GM10266 (cell line): Measurements from ENCODE around the gene LARP4.
"Not testable (repeated sequence)": the region's sequence is repeated elsewhere in the genome, so short reads cannot be mapped to it uniquely, and the experiment has no call there.

Source experiments
- DNase-seq: peaks from one replicate; pipeline ENCODE4 v3.0.0; 2012; ENCODE audit errors: extremely low spot score
- CTCF ChIP-seq: IDR thresholded peaks from 2 replicates; pipeline ENCODE4 v1.5.1; 2012; ENCODE audit warnings: mild to moderate bottlenecking, low read depth; ENCODE audit not compliant: control insufficient read depth, insufficient read depth; ENCODE audit errors: missing control alignments

Gene LARP4

GRCh38 chr12:50362671-50363070 is 38.0 kb upstream of the LARP4 start:
- no peak for DNase-seq
- no peak for TF ChIP-seq CTCF

- TF ChIP-seq CTCF, result no peak
- no peak for DNase-seq
These were observed 37.5 kb upstream of the LARP4 start for GRCh38 chr12:50363141-50363540.

GRCh38 chr12:50365709-50366406 is 34.8 kb upstream of the LARP4 start:
- DNase-seq, result no peak
- no peak for TF ChIP-seq CTCF

- DNase-seq, result not testable (repeated sequence)
These were observed 30.0 kb upstream of the LARP4 start for GRCh38 chr12:50370672-50371071.

- TF ChIP-seq CTCF, result no peak
- DNase-seq, result no peak
These were observed 24.9 kb upstream of the LARP4 start for GRCh38 chr12:50375802-50376201.

- DNase-seq, result no peak
- no peak for TF ChIP-seq CTCF
These were observed 19.8 kb upstream of the LARP4 start for GRCh38 chr12:50380761-50381325.

GRCh38 chr12:50387487-50387886 is 13.2 kb upstream of the LARP4 start:
- TF ChIP-seq CTCF, result no peak
- no peak for DNase-seq
